Measurements from ENCODE around the gene LASP1.

Gene LASP1

GRCh38 chr17:38868817-38869525, 887 bp upstream of the LASP1 start:
- in situ Hi-C loops (cut with HindIII; ENCODE audit: low sequenced_read_pairs): no loop called here

DNA sequence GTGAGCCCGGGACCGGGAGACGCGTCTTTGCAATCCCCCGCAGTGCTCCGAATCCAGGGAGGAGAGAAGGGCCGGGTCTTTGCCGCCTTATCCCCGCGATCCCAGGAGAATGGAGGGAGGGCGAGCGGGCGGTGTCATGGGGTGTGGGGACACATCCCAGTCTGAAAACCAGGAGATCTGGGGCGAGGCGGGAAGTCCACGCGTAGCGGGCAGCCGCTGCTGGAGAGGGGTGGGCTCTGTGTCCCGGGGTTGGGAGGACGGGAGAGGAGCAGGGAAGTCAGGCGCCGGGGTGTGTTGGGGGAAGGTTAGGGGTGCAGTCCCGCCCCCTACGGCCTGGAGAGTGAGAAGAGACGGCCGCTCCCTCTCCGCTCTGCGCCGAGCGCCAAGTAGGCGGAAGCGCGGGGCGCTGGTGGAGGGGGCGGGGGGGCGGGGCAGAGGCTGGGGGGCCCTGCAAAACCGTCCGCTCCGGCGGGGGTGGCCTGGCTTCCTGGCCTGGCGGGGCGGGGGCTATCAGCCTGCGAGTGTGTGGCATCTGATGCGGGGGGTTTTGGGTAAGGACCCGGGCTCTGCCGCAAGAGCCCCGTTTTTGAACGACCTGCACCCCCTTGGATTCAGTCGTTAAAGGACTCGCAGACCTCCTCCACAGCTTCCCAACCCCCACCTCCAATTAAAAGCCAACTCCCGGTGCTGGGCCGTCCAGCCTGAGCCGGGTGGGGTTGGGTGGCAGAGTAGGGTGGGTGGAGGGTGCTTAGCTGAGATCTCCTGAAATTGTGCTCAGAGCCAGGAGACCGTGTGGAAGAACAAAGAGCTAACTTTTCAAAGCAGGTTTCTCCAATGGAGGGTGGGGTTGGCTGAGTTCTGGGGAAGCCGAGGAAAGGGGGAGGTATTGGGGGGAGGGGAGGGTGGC, 654 bp downstream of the LASP1 start:
- in situ Hi-C loops (cut with HindIII; ENCODE audit: low sequenced_read_pairs): loop anchor here (10.0 kb wide), 1 partner anchor 54 kb away; the partner anchor contains the start of gene LASP1NB

DNA sequence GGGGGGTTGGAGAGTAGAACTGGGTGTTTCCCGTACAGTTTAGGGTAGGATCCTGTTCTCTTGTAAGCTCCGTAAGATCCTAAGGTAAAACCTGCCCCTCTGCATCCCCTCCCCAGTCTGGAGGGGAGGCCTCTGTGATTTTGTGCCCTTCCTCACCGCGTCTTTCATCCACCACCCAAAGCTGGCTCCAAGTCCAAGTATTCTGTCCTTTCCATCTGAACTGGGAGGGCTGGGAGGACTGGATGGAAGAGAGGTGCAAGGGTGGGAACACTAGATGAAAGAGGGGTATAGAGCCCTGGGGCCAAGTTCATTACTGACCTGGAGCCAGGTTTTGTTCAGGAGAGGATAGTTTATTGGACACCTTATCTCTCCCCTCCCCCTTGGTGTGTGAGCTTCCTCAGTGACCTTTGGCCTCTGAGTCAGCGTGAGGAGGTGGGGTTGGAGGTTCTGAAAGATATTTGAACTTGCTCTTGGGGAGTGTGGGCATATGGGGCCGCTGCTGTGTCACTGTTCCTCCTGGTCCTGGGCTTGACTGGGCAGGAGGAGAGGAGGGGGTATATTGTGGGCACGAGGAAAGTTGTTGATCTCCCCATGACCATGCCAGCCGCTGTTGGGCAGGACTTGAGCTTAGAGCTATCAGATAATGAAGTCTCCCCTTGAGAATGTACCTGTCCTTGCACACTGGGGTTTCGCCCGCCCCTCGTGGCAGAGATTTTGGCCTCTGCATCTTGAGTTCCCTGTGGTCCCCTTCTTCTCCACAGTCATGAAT, 1.6 kb downstream of the LASP1 start:
- in situ Hi-C loops (cut with HindIII; ENCODE audit: low sequenced_read_pairs): loop anchor here (10.0 kb wide), 1 partner anchor 53 kb away; the partner anchor contains the start of gene LASP1NB

GRCh38 chr17:38872027-38872511, 2.2 kb downstream of the LASP1 start:
- in situ Hi-C loops (cut with HindIII; ENCODE audit: low sequenced_read_pairs): loop anchor here (10.0 kb wide), 1 partner anchor 53 kb away; the partner anchor contains the start of gene LASP1NB

GRCh38 chr17:38872671-38873385, 3.0 kb downstream of the LASP1 start:
- in situ Hi-C loops (cut with HindIII; ENCODE audit: low sequenced_read_pairs): loop anchor here (10.0 kb wide), 1 partner anchor 52 kb away; the partner anchor contains the start of gene LASP1NB

- in situ Hi-C loops (cut with HindIII; ENCODE audit: low sequenced_read_pairs): loop anchor here (10.0 kb wide), 1 partner anchor 51 kb away; the partner anchor contains the start of gene LASP1NB
Observed at GRCh38 chr17:38873640-38874380, 4.0 kb downstream of the LASP1 start.

DNA sequence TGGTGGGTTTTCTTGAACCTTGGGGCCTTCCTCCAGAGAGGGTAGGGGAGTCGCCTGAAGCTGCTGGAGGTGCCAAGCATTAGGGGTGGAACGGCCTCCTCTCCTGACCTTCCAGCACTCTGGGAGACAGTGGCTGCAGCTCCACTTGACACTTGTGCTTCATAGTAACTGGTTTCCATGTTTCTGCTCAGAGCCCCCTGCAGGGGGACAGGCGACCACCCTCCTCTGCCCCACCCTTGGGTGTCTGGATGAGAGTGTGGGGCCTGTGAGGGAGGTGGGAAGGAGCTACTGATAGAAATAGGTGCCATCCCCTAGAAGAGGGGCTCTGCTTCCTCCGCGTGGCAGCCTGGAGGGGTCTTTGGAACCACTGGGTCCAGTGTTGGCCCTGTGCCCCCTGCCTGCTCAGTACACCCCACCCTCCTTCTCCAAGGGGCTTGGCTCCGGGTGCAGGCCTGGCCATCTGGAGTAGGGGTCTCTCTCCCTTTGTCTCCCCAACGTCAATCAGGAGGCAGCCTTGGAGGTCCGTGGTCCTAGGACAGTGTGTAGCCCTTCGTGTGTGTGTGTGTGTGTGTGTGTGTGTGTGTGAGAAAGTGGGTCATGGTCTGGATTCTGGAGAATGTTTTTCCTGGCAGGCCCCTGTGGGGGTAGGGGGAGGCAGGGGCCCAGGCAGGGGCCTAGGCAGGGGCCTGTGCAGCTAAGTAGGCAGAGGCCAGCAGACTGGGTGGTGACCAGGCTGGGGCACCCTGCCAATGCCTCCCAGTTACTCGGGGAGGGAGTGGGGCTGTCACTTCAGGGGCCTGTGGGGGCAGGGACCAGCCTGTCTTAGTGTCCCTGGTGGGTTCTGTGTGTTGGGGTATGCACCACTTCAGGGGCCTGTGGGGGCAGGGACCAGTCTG, 4.9 kb downstream of the LASP1 start:
- in situ Hi-C loops (cut with HindIII; ENCODE audit: low sequenced_read_pairs): loop anchor here (10.0 kb wide), 1 partner anchor 50 kb away; the partner anchor contains the start of gene LASP1NB

DNA sequence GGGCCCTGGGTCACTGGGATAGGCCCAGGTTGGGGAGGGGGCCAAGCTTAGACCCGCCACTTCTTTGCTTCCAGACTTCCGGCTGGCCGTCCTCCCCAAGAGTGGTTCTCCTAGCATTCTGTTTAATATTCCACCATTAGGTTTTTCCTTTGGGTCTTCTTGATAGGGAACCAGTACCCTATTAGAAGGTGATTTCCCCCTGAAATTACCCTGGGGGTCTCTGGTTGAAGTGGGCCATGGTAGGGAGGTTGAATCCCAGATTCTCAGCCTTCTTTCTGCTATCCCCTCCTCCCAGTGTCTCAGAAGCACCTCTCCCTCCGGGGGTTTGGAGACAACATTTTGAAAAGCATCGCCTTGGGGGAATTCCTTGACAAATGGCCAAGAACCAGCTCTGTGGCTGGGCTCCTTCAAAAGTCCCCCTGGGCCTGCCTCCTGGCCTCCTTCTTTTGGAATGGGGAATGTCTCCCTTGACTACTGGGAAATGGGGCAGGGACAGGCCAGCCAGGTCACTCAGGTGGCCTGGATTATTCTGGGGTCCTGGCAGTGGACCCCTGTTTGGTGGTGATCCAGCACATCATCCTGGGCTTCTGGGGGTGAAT, 5.7 kb downstream of the LASP1 start:
- in situ Hi-C loops (cut with HindIII; ENCODE audit: low sequenced_read_pairs): loop anchor here (10.0 kb wide), 1 partner anchor 49 kb away; the partner anchor contains the start of gene LASP1NB

GRCh38 chr17:38877130-38877851, 7.4 kb downstream of the LASP1 start:
- in situ Hi-C loops (cut with HindIII; ENCODE audit: low sequenced_read_pairs): loop anchor here (10.0 kb wide), 1 partner anchor 48 kb away; the partner anchor contains the start of gene LASP1NB

GRCh38 chr17:38879878-38880665, 10.2 kb downstream of the LASP1 start:
- in situ Hi-C loops (cut with HindIII; ENCODE audit: low sequenced_read_pairs): loop anchor here (10.0 kb wide), 1 partner anchor 45 kb away; the partner anchor contains the start of gene LASP1NB

- in situ Hi-C loops (cut with HindIII; ENCODE audit: low sequenced_read_pairs): no loop called here
Observed at GRCh38 chr17:38881600-38882191, 11.8 kb downstream of the LASP1 start.

DNA sequence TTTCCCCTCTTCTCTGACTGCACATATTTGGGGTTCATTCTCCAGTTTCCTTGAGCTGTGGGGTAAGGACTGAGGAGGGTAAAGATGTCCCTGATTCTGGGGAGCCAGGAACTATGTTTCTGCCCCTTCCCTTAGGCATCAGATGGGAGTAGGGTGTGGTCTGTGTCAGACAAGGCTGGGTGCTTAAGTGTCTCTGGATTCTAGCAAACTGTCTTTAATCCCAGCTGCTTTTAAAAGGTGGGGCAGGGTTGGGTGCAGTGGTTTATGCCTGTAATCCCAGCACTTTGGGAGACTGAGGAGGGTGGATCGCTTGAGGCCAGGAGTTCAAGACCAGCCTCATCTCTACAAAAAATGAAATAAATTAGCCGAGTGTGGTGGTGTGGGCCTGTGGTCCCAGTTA, 13.0 kb downstream of the LASP1 start:
- in situ Hi-C loops (cut with HindIII; ENCODE audit: low sequenced_read_pairs): no loop called here

DNA sequence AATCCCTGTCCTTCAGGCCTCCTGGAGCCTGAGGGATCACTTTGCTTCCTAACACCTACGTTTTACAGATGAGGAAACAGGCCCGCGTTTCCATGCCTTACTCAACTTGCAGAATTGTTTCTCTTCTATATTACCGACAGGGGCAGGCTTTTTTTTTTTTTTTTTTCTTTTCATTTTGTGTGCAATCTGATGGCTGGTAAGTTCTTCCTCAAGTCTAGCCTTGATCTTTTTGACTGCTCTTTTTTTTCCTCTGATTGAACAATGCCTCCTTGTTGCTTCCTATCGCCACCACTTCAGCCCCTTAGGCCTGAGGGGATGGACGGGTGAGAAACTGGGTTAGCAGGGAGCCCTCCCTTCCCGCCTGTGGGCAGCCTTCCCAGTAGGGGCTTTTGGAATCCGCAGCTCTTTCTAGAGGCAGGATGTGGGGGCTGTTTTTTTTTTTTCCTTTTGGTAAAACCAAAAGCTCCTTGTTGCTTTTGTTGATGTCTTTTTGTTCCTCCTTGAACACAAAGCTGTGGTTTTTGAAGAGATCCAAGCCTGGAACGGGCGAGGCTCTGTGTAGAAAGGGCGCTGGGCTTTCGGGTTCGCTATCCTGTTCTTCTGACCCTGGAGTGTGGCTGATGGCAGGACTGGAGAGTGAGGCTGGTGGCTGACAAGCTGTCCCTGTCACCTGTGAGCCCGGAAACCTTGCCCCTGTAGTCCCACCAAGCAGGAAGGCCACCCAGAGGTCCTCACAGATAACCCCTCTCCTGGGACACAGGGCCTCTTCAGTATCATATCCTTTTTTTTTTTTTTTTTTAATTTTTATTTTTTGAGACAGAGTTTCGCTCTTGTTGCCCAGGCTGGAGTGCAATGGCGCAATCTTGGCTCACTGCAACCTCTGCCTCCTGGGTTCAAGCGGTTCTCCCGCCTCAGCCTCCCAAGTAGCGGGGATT, 14.0 kb downstream of the LASP1 start:
- in situ Hi-C loops (cut with HindIII; ENCODE audit: low sequenced_read_pairs): no loop called here

DNA sequence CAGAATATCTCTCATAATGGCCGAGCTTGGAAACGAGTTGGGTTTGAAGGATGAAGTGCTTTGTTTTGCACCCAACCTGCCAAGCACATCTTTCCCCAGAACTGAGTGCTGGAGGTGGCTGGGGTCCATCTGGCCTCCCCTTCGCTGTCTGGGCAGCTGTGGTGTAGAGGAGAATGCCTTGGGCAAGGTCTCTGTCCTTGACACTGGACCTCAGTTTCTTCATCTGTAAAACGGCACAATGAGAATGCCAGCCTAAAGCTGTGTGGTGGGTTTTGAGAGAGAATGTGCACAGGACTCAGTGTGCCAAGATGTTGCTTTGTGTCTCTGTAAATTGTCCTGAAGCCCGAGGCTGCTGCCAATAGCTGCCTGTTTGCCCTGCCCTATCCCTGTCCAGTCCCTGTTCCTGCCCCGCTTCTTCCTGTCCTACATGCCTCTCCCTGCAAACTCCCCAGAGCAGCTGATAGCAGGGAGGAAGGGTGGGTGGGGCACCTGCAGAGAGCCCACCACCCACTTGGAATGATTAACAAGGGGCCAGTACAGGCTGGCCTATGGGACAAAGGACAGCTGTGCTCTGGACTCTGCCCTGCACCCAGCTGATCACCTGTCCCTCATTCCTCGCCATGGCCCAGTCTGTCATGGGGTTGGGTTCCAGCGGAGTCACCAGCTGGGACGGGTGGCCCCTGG, 15.3 kb downstream of the LASP1 start:
- in situ Hi-C loops (cut with HindIII; ENCODE audit: low sequenced_read_pairs): no loop called here

All from endothelial cell of hepatic sinusoid (primary cell).